HG03558 (cell line): ENCODE measurements around the gene MARK2.

Experiments used
- ATAC-seq: cut with Tn5 transposase; IDR thresholded peaks from one replicate; pipeline ENCODE4 v1.9.1; 2021; ENCODE audit warnings: moderate number of reproducible peaks; ENCODE audit not compliant: unreplicated experiment; ENCODE audit errors: extremely low read depth

MARK2 gene

DNA sequence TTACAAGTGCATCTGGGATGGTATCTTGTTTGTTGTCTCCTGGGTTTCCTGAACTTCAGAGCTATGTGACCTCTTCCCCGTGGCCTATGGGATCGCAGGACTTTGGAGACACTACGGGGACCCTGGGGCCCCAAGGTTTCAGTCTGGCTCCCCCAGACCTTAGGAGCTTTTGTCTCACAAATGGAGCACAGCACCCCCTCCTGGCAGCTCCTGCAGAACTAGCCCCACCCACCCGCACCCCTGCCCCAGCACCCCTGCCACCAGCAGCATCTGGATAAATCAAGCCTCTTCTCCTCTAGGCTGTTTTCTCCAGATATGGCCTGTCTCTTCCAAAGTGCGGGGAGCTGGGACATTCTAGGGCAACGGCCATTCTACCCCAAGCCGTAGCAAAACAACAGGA is 67.7 kb downstream of the MARK2 start:
- ATAC-seq: no peak

DNA sequence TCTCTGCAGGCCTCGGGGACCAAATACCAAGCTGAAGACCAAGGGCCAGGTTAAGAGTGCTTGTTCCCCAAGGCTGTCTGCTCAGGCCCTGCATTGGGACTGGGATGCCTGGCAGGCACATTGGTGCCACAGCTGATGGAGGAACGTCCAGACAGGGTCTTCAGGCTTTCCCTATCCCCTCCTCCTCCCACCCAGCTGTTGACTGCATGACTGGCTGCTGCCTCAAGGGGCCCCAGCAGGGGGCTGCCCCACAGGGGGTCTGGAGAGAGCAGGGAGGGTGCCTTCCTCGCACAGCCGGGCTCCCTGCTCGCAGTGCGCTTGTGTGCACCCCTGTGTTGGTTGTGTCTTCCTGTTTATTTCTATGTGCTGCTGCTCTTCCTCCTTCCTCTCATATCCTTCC is 68.2 kb downstream of the MARK2 start:
- no peak for ATAC-seq

DNA sequence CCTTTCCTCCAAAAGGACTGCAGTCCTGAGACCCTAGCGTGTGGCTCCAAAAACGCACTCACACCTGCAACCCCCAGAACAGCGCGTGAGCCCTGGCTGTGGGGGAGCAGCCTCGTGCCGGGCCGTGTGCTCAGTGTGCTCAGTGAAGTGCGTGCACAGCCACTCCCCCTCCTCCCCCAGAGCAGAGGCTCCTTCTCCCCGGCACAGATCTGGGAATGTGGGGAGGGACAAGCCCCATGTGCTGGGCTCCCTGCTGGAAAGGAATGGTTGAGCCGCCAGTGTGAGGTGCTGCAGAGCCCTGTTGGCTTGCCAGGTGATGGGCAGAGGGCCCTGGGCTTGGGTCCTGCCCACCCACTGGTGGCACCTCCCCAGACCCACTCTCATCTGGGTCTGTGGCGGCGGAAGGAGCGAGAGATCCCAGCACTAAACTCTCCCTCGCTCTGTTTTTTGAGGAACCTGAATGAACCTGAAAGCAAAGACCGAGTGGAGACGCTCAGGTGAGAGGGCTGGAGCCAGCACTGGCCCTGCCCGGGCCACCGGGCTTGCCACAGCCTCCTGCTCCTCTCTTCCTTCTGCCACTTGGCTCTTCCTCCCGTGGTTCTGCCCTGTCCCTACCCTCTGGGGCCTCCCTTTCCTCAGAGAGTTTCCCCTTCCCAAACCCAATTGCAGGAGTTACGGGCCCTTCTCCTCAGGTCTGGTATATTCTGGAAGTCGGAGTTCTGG is 69.1 kb downstream of the MARK2 start:
- no peak for ATAC-seq

DNA sequence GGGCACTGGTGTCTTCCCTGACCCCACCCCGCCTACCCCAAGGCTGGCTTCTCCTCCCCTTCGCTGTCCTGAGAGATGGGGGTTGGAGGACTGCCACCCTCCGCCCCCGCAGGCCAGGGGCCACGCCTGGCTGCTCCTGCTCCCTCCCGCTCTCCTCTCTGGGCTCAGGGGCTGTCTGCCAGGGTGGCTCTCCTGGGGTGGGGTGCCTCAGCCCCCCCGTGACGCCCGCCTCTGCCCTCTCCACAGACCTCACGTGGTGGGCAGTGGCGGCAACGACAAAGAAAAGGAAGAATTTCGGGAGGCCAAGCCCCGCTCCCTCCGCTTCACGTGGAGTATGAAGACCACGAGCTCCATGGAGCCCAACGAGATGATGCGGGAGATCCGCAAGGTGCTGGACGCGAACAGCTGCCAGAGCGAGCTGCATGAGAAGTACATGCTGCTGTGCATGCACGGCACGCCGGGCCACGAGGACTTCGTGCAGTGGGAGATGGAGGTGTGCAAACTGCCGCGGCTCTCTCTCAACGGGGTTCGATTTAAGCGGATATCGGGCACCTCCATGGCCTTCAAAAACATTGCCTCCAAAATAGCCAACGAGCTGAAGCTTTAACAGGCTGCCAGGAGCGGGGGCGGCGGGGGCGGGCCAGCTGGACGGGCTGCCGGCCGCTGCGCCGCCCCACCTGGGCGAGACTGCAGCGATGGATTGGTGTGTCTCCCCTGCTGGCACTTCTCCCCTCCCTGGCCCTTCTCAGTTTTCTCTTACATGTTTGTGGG is 69.9 kb downstream of the MARK2 start:
- no peak for ATAC-seq

DNA sequence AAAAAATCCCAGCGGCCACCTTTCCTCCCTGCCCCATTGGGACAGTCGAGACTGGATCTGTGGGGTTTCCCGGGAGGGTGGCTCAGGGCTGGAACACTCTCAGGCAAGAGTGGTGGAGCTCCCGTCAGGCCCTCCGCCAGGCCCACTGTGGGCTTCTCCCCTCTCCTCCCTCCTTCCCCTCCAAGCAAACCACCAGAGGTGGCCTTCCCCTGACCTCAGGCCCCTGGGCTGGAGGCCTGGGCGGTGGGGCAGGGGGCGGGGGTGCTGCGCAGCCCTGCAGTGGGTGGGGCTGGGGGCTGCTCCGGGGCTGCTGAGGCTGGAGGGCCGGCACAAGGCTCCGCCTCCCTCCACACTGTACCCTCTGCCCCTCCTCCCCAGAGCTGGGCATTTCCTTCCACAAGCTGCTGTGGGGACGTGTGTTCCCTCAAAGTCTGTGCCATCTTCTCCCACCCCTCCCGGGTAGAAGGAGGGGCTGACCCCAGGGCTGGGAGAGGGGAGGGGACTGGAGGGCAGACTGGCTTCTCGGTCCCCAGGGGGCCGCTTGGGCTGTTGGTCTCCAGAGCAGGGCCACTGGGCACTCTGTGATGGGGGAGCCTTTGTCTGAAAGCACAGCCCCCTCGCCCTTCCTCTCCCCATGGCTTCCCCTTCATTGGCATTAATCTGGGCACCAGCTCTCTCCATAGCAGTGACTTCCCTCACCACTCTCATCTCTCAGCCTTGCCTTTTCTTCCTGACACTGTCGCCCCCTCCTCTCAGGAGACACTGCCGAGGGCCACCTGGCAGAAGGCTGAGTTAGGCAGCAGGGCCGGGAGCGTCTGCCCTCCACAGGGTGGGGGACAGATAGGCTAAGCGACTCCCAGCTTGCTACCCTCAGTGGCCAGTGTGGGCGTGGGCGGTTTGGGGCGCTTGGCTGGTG is 70.9 kb downstream of the MARK2 start:
- ATAC-seq: no peak

DNA sequence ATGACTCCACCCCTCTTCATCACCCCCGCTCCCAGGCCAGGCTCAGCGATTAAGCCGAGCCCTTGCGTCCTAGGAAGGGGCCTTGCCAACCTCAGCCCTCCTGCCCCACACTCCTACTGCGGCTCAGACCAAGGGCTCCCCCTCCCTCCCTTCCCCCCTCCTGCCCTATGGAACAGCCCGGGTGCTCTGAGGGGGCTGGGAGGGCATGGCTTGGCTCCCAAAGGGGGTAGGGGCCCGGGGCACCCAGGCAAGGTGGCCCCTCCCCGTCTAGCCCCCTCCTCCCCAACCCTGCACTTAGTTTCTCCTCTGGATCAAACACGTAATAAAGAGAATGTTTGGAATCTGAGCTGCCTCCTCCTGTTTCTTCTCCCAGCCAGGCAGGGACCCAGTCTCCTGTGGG is 71.8 kb downstream of the MARK2 start:
- no peak for ATAC-seq

DNA sequence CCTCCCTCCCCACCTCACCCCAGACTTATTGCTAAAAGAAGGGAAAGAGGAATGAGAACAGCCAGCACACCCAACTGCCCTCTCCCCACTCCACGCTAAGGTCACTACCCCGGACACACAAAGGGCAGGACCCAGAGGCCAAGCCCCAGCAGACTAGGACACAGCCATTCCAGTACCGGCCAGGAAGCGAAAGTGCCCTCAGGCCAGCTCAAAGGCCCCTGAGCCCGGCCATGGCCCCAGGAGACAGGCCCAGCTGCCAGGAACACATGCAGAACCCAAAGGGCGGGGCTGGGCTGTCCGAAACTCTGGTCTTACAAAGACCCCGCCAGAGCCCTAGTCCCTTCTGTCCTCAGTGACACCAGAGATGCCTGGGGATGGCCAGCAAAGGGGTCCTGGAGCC is 72.5 kb downstream of the MARK2 start:
- ATAC-seq: no peak

DNA sequence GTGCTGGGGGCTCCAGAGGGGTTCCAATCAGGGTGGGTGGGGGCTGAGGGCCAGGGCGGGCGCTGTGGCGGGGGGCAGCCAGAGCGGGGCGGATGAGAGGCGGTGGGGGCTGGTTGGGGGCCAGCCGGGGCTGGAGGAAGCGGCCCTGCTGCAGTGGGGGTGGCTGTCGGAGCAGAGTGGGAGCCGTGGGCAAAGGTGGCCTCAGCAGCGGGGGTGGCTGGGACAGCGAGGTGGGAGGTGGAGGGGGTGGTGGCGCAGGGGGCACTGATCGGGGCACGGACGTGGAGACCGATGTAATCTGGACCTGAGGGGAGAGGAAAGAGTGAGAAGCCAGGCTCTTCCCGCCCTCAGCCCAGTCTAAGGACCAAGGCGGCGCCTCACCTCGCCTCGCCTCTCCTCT is 73.0 kb downstream of the MARK2 start:
- no peak for ATAC-seq

DNA sequence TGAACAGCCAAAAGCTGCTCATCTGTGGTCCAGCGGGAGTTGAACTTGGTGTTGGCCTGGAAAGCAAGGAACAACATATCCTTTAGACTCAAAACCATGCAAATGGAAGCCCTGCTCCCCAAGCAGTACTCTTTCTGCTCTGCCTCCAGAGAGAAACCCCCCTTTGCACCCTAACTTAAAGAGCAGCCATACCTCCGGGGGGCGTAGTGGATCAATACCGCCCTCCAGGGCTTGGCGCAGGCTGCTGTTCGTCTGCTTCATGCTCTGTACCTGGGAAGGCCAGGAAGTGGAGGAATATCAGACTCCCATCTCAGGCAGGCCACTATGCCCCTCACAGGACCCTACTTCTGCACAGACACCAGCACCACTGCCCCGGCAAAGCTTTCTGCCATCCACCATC is 73.8 kb downstream of the MARK2 start:
- no peak for ATAC-seq

DNA sequence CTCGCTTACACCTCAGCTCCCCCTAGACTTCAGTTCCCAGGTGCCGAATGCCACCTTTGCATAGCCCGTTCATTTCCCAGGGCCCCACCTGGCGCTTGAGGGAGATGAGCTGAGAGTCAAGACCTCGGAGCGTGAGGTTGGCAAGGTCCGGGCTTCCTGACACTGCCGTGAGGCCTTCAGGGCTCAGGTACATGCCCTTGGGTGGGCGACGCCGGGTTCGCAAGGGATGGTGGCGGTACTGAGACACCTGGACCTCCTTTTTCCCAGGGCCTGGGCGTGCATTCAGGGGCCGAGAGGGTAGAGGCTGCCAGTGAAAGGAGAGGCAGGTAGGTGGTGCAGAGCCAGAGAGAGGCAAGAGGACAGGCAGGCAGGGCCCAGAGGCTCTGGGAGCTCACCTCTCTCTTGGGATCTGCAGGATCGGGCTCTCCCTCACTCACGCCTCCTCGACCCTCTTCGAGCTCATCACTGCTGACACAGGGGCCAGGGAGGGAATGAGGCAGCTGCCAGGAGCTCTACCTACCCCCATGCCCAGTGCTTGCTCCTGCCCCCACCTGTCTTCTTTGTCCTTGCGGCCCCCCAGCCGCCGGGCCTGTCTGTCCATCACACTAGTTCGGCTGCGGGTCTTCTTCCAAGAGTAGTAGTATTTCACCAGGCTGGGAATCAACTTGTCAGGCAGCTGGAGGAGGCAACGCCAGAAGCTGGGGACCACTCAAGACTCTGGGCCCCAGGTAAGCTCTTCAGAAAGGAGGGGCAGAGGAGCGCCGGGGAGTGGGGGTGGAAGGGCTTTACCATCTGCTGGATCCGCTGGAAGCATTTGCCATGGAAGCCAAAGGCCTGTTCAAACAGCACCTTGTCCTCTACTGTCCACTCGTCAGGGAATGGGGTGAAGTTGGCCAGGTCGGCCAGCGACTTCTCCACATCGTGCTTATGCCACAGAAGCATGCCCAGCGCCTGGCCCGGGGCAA is 75.2 kb downstream of the MARK2 start:
- ATAC-seq: no peak

DNA sequence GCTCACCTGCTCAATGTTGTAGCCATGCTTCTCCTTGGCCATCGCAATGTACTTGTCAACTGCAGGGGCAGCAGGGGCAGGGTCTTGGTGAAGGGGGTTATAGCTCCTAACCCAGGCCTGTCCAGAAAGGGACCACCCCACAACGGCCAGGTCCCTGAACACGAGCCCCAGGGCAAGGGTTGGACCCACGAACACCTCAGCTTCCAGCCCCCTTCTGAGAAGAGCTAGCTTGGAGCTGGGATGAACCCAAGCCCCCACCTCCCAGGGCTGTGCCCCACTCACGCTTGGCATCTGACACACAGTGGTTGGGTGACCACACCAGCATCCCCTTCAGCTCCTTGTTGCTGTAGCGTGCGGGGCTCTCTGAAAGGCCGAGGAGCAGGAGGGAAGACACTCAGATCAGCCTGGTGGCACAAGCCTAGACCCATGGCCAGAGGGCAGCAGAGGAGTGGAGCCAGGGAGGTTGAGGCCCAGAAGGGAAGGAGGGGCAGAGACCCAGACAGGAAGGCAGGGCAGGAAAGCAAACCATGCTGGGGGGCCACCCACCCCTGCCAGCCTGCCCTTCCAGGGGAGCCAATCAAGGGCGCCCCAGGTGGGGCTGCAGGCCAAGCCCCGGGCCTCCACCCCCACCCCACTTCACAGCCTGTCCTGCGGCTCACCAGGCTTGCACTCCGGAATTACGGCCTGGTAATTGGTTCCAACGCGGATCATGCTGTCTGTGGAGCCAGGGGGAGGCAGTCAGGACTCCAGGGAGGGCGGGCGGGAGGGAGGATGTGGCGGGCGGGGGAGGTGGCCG is 76.2 kb downstream of the MARK2 start:
- no peak for ATAC-seq

DNA sequence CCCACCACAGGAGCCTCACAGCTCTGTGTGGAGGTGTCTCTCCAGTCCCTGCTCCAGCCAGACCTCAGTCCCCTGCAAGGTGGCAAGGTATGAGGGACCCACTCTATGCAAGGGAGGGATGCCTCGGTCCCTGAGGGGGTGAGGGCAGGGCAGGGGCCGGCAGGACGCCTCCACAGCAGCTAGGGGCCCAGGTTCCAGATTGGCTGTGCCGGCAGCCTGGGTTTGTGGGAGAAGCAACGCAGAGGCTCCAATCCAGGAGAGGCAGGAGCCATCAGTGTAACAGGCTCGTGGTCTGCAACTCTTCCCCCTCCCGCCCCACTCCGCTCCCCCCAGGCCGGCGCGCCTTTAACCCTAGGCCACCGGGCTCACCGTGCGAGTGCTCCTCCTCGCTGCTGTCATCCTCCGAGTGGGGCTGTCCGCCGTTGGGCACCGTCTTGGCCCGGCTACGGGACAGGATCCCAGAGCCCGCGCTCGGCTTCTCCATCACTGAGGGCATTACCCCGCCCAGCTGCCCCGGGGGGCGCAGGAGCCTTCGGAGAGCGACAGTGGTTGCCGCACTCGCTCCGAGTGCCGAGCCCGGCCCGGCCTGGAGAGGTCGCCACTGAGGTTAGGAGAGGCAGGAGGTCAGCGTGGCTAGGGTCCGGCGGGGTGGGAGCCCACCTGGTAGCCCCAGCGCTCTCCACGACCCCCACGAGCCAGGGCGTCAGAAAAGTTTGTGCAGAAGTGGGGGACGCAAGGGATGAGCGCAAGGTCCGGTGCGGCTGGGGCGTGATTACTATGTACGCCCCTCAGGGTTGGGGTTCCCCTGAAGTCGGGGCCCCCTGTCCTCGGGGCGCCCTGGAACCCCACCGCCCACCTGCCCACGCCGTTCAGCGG is 77.3 kb downstream of the MARK2 start:
- ATAC-seq: no peak

DNA sequence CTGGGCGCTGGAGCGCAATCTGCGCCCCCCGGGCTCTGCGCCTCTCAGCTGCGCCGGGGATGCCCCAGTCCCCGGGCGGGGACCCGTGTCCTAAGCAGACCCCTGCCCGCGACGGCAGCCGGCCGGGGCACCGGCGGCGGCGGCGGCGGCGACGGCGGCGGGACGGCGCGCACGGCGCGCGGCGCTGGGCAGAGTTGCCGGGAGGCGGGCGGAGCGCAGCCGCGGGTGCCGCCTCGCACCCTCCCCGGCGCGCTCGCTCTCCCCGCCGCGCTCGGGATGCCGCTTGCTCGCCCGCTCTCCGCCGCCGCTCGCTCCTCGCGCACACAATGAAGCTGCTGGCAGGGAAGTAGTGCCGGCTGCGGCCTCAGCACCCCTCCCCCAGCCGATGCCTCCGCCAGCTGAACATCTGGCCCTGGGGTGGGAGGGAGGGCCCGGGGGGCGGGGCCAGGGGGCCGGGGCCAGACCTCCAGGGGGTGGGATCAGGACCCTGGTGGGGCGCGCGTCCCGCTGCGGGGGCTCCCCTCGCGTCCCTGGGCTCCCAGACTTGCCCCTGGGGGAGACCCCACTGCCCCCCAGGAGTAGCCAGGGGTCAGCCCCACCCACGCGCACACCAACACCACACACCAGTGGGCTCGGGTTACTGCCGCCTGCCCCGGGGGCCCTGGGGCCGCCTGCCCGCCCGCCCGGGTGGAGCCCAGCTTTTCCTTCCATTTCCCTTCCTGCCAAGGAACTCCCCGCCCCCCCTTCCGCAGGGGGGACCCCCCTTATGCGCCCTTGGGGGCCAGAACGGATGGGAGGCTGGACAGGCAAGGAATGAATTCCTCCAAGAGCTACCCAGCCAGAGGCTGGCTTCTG is 78.2 kb downstream of the MARK2 start, which contains the start of gene RCOR2:
Gene RCOR2, minus strand, starts transcription at position 328 of the 855 bp plus-strand sequence. CDS start 708 bp downstream, outside the sequence.
- no peak for ATAC-seq

DNA sequence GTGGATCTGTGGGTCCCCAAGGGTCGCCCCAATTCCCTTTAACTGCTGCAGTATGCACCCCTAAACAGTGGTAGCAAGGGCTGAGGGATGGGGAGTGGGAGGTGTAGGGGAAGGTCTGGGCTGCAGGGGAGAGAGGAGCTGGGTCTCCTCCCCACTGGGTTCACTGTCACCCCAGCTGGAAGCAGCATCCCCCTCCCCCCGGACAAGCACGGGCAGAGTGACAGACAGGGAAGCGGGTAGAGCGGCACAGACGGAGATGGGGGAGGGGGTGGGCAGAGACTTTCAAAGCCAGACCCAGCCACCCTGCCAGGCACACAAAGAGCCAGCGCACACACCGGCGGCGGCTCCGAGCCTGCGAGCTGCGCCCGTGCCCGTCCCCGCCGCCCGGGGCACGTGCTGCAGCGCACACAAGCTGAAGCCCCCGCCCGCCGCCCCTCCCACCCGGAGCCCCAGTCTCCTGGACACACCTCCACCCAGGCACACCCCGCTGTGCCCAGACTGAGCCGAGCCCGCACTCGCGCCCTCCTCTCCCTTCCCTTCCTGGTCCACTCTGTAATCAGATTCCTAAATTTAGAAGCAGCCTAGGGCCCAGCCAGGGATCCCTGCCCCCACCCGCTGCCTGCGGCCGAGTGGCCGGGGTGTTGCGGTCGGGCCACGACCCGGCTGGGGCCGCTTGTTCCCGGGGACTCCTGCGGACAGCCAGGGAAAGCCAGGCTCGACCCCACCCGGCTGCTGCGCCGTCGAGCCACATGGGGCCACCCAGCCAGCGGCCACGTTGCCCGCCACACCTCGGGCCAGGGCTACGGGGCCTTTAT is 79.0 kb downstream of the MARK2 start:
- no peak for ATAC-seq

DNA sequence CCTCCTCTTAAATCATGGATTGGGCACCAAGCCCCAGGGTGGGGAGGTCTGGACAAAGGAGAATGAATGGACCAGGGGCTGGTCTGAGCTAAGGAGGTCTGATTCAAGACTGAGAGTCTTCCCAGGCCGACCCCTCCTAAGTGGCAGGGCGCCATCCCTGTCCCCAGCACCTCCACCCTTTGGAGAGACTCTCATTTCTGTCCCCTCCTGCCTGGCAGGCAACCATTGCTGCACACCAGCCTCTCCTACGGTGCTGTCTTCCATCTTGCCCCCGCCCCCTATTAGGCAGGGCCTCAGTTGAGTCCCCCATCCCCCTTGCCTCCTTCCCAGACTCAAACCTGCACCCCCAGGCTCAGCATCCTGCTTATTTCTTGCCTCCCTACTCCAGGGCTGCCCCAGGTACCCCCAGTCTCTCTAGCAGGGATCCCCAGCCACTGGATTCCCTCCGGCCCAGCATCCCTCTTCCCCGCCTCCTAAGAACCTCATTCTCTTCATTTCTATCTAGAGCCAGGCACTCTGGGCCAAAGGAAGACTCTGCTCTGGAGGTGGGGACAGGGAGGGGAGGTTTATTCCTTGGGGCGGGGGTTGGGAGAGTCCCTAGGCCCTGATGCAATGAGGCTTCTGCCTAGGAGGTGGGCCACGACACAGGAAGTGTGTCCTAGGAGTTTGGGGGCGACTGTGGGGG is 79.7 kb downstream of the MARK2 start:
- ATAC-seq: no peak
